HG02938 (cell line): ENCODE measurements around the gene PTRH2.

ENCODE experiments used
- ATAC-seq: cut with Tn5 transposase; IDR thresholded peaks from one replicate; pipeline ENCODE4 v1.9.1; 2021; ENCODE audit warnings: mild to moderate bottlenecking, moderate library complexity; ENCODE audit not compliant: unreplicated experiment

The PTRH2 gene

GRCh38 chr17:59722623-59723022 lies 15.4 kb upstream of the PTRH2 start:
- ATAC-seq = no peak

DNA sequence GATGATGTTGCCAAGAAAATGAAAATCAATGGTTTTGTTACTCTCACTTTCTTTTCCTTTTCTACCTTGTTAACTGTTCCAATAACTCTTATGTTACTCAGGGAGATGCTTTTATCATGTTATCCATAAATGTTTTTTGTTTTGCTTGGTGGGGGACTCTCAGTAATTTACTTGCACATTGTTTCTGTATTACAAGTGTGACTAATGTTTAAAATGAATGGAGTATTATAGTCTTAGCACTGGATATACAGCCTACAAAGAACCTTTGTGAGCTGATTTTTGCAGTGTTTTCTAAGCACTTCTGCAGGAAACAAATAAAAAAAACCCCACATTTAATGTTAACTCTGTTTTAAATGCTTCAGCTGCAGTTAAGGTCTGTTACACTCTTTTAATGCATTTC lies 12.3 kb upstream of the PTRH2 start:
- ATAC-seq = no peak

DNA sequence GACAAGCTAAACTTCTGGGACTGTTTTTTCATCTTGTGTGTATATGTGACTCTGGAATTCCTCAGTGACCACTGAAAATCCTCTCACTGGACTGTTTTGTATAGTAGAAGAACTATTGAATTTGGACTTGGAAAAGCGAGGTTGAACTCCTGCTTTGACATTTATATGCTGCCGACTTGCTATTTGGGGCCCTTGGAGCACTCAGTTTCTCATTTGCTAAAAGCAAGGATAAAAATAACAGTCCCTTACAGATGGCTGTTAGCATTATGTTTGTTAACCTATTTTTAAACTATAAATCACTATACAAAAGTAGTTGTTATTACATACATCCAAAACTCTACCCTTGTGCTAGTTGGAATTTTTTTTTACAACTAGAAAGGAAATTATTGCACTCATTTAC lies 9.2 kb upstream of the PTRH2 start:
- ATAC-seq = no peak

DNA sequence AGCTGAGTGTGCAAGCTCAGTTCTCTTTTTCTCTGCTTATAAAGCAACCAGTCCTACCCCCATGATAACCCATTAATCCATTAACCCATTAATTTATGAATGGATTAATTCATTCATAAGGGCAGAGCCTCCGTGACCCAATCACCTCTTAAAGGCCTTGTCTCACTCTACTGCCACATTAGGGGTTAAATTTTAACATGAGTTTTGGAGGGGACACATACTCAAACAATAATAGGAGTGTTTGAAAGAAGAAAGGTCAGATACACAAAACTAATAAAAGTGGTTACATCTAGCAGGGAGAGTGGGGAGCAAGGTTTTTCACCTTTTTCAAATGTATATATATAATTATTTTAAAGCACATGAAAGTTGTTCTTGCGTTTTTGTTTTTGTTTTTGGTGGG lies 7.0 kb upstream of the PTRH2 start:
- no peak for ATAC-seq

DNA sequence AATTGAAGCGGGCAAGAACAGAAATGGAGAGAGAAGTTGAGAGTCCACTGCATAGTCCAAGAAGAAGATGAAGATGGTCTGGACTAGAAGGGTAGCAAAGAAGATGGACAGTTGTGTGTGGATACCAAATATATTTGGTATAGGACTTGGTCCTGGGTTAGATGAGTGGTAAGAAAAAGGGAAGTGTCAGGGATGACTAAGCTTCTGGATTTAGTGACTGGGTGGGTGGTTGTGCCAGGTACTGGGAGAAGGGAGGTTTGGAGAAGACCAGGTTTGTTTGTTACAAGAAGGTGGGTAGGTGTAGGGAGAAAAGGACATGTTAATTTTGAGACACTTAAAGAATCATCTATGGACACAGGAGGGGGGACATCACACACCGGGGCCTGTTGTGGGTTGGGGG lies 5.6 kb upstream of the PTRH2 start:
- no peak for ATAC-seq

GRCh38 chr17:59711936-59712335 lies 4.7 kb upstream of the PTRH2 start:
- ATAC-seq = no peak

DNA sequence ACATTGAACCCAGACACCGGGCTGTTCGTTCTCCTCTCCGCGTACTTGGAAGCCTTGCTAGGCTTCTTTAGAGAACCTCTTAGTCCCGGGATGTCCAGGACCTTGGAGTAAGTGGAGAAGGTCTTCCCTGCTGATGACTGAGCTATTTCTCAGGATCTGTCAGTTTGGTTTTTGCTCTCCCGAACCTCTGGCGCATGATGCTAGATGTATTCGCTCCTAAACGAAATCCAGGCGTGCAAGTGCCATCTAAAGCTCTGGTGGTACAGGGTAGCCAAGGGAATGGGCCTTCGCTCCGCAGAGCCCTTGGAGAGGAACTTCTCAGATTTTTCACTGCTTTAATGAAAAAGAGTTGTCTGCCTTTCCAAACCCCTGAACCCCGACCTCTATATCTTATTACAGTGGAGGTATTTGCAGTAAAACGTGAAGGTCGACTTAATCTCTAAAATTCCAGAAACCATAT lies 771 bp upstream of the PTRH2 start:
- no peak for ATAC-seq

- ATAC-seq = no peak
These were observed 4.9 kb downstream of the PTRH2 start for GRCh38 chr17:59702304-59702703.

DNA sequence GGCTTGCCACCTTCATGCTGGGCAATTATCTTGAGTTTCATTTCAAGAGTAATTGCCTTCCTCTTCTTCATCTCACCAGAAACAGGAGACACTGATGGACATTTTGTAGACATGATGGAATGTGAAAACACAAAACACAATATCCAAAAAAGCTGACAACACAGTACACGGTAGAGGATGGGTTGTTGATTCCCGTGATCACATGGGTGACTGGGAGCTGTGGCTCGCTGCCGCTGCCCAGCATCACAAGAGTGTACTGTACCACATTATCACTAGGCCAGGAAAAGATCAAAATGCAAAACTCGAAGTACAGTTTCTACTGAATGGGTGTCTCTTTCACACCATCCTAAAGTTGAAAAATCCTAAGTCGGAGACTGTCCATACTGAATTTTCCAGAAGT lies 7.4 kb downstream of the PTRH2 start:
- ATAC-seq = no peak

DNA sequence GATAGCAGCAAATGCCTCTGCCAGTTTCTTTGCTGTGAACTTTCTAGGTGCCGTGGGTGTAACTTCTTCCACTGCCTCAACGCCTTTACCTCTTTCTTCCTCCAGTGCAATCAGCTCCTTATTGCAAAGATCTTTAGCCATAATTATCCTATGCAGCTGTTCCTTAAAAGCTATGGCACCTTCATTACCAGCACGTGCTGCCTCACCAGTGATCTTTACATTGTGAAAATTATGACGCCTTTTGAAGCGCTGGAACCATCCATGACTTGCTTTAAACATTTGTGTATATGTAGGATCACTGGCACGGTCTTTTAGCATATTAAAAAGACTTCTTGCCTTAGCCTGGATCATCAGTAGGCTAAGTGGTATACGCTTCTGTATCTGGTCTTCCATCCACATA lies 8.0 kb downstream of the PTRH2 start:
- ATAC-seq = no peak

DNA sequence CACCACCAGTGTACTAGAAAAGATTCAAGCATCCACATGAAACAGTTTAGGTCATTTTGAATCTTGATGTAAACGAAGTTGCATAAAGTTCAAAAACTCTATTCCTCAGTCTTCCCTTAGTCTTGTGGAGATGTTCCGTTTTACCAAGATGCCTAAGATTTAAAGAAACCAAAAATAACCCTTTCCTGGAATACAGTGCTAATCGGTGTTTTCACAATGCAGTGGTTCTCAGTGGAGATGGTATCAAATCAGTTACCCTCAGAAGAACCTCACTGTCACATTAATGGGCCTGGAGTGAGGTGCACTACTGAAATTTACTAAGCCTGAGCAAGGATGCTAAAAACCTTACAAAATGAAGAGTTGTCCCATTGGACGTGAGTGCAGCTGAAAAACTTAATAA lies 9.1 kb downstream of the PTRH2 start:
- ATAC-seq = no peak

DNA sequence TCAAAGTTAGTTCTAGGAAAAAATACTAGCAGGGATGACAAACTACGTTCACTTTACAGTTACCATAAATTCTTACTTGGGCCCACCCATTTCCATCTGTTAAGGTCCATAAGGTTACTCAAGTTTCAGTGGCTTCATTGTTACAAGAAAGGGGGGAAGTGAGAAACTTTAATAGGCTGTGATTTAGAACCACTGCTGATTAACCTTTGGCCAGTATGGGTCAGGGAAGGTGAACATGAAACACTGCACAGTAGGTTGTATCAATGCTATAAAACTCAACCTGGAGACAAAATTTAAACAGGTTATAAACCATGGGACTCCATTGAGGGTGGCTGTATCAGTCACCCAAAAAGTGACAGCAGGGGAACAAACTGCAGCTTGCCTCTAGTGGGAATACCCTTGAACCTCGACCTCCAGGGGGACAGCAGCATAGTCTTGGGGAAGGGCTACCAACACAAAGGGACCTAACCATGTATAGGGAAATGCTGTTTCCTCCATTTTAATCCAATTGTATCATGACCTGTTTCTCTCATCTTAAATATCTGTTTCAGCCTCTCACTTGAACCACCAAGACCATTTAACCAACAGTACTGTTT lies 10.4 kb downstream of the PTRH2 start:
- ATAC-seq = no peak

DNA sequence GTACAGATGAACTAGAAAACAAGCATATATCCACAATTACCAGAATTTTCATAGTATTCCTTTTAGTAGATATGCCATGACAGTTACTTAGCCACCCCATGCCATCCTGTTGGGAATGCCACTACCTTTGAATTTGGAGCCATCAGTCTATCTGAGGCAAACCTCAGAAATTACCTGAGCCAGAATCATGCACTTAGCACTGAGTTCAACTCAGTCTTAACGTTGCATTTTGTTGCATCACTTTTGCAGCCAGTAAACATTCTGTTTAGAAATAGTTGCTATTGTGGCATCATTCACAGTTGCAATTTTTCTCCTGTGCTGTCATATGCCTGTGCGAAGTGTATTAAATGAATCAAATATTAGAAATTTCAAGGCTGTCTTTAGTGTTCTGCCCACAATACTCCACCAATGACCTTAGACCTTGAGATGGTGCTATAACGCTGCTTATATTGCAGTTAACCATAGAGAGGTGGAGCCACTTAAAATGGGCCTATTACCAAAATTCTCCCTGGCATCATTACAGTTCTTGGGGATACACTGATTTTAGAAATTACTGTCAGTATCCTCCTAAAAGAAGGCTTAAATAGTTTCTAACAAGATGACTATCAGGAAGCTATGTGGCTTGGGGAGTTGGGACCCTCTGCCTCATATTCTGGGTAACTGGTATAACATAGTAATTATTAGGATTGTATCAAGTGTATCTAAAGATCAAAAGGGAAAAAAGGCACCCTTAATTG lies 11.1 kb downstream of the PTRH2 start:
- no peak for ATAC-seq

DNA sequence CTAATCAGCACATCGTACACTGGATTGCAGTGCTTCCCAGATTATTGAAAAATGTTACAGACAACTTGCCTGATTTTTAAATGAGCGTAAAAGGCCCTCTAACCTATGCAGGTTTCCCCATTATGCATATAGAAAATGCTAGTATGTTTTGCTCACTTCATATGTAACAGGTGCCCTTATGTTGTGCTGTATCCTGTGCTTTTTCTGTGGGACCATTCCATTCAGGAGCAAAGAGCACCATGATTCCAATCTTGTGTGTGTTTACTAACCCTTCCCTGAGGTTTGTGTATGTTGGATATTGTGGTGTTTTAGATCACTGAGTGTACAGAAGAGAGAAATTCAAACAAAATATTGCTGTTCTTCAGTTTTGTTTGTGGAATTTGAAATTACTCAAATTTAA lies 12.9 kb downstream of the PTRH2 start:
- ATAC-seq = no peak

GRCh38 chr17:59693582-59693981 lies 13.6 kb downstream of the PTRH2 start:
- no peak for ATAC-seq

GRCh38 chr17:59688496-59688895 lies 18.7 kb downstream of the PTRH2 start:
- ATAC-seq = no peak

DNA sequence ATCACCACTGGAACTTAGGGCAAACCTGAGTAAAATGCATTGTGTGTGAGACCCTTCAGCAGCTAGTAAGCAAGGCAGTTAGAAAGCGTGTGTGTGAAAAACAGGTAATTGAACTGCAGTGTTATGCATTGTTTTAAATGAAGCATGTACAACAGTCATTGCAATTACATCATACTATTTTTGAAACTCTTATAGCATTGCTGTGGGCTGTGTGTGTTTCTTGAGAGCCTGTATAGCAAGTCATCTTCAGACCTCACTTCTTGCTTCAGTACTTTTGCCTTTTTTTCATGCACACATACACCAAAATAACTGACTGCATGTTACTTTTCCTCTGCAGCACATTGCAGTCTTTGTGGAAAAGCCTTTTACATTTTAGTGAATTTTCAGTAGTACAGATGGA lies 19.2 kb downstream of the PTRH2 start:
- ATAC-seq = no peak

DNA sequence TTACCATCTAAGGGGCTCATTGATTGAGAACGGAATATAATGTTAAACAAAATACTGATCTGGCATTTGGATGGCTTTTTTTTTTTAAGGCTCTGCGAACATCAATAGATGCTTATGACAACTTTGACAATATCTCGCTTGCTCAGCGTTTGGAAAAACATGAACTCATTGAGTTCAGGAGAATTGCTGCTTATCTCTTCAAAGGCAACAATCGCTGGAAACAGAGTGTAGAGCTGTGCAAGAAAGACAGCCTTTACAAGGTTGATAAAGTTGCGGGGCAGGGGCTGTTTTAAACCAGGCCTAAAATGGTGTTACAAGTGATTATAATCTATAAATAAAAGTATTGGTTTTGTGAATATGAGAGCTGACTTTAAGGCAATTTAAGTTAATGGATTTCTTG lies 22.3 kb downstream of the PTRH2 start:
- ATAC-seq = no peak

- ATAC-seq = no peak
These were observed 23.9 kb downstream of the PTRH2 start for GRCh38 chr17:59683283-59683682.

- no peak for ATAC-seq
These were observed 26.9 kb downstream of the PTRH2 start for GRCh38 chr17:59680314-59680713.

DNA sequence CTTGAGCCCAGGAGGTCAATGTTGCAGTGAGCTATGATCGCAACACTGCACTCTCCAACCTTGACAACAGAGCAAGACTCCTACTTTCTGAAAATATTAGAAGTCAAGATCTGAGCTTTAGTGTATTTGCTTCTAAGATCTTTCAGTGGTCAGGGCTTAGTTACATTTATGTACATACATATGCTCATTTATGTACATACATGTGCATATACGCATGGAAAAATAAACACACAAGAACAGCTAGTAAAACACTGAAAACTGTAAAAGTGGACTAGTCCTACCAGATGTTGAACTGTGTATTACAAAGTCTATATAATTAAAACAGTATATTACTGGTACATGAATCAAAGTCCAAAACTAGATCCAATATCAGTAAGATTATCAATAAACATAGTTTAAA lies 28.3 kb downstream of the PTRH2 start:
- ATAC-seq = no peak

DNA sequence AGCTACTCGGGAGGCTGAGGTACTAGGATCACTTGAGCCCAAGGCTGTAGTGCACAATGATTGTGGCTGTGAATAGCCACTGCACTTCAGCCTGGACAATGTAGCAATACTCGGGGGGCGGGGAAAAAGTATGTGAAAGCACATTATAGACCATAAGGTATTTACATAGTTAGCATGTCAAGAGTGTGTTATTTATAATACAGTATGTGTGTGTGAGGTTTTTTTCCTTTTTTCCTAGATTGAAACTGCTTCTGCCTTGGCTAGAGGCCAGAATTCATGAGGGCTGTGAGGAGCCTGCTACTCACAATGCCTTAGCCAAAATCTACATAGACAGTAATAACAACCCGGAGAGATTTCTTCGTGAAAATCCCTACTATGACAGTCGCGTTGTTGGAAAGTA lies 30.5 kb downstream of the PTRH2 start:
- no peak for ATAC-seq

- ATAC-seq = no peak
These were observed 32.0 kb downstream of the PTRH2 start for GRCh38 chr17:59675231-59675630.
